ENCODE data around the gene NRG2.

NRG2 gene

GRCh38 chr5:139852696-139853095 lies 190.4 kb downstream of the NRG2 start:
- no peak for DNase-seq

DNA sequence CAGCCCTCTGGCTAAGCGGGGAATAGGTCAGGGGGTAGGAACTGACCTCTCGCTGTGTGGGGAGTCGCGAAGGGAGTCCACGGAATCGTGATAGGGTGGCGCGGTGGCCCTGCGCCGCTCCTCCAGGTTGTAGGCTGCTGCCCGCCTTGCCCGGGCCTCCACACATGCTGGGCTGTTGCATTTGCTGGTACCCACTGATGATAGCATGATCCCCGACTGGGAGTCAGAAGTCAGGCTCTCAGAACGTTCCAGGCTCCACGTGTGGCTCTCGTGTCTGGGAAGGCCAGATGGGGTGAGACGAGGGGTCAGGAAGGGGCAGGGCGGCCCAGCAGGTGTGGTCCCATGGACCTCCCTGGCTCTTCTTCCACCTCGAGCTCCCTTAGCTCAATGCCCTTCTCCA lies 191.5 kb downstream of the NRG2 start:
- DNase-seq: no peak

- no peak for DNase-seq
These were observed 192.6 kb downstream of the NRG2 start for GRCh38 chr5:139850423-139851016.

DNA sequence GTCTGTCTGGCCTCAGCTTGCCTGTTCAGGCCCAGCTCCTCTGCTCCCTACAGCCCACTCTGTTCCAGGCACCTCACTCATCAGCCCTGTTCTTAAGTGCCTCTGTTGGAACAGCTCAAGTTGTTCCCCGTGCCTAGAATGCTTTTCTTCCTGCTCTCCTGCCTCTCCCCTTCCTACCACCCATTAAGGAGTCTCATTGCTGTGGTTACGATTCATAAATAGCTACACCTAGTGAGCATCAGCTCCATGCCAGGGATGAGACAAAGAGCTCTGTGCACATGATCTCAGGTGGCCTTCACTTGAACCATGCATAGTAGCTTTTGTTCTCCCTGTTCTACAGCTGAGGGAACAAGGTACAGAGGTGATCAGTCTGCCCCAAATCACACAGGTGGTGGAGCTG lies 193.2 kb downstream of the NRG2 start:
- DNase-seq: no peak

GRCh38 chr5:139849501-139849900 lies 193.6 kb downstream of the NRG2 start:
- no peak for DNase-seq

GRCh38 chr5:139848508-139849100 lies 194.5 kb downstream of the NRG2 start:
- DNase-seq: peak in 1 of 5 donors; percentile 6

DNA sequence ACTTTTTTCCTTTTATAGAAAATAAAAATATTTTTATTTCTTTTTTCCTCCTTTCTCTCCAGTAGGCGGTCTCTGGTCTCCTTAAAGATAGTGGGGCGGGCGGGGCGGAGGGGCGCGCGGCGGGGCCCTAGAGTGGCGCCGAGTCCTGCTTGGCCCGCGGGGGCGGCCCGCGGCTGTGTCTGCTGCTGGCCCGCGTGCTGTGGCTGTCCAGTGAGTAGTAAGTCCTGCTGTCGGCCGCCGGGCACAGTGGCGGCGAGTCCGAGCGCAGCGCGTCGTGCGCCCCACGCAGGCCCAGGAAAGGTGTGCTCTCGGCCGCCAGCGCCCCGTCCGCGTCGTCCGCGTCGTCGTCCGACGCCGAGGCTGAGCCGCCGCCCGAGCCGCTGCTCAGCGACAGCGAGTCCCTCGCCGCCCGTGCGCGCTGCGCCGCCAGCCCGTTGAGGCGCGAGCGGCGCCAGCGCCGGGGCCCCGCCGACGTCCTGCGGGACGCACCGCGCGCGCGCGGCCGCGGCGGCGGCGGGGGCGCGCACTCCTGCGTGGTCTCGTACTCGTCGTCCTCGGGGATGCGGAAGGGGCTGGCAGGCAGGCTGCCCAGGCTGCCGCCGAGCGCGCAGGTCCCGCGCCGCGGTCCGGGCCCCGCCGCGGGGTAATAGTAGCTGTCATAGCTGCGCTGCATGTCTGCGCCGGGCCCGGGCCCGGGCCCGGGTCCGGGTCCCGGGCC lies 195.2 kb downstream of the NRG2 start:
- DNase-seq: peak; percentile 48 to 76 (median 60)

DNA sequence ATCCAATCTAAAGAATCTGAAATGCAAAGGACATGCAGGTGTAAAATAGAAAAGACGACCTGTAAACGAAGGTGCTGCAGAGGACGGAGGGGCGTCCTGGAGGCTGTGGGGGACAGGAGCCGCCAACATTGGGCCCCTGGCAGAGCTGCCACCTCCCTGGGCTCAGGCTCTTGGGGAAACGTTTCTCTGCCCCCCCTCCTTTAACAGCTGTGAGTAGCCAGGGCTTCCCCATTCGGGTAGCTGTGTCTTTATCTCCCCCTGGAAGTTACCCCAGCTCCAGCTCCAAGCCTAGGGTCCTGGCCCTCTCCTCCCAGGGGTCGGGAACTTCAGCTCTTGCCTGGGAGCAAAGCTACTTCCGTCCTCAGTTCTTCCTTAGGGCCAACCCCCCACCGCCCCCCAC lies 196.0 kb downstream of the NRG2 start:
- no peak for DNase-seq

- DNase-seq: no peak
These were observed 197.0 kb downstream of the NRG2 start for GRCh38 chr5:139845846-139846681.

DNA sequence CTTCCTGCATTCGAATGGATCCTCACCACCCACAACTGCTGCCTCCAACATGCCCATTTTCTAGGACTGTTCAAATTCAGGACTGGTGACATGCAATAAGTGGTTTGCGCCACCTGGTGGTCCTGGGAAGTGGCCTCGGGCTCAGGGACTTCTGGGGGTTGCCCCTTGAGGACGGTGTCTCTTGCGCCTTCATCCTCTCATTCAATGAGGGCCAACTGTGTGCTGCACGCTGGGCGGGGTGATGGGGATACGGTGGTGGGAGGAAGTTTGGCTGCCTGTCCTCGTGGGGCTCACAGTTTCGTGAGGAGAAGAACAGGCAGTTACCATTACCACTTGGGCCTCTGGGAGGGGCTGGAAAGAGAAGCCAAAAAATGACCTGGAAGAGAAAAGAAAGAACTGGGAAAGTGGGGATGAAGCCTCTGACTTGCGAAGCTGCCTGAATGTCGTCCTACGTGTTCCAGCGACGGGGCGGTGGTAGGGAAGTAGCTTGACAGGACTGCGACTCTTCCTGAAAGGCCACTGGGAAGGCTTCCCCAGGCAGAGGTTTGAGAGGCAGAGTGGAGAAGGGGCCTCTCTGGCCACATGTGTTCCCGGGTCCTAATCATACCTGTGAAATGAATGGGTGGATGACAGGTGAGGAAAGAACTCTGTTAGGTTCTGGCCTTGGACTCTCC lies 198.5 kb downstream of the NRG2 start:
- peak; percentile 27 to 66 (median 48) for DNase-seq

DNA sequence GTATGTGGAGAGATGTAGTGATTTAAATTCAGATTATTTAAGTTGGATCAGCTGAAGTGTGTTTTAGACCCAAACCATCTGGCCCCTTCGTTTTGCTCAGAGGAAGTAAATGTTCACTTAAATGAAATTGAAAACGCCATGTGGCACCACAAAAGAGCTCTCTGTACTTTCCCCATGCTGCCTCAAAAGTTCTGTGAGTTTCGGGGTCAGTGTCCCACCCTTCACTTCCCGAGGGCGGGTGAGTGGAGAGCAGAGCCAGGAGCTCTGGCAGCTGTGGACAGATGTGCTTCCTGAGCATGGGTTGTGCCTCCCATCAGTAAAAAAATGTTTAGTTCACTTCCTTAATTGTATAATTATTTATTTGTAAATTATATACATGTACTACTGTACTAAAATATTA lies 199.1 kb downstream of the NRG2 start:
- no peak for DNase-seq

GRCh38 chr5:139842321-139842720 lies 200.8 kb downstream of the NRG2 start:
- DNase-seq: no peak

GRCh38 chr5:139841549-139841948 lies 201.6 kb downstream of the NRG2 start:
- no peak for DNase-seq

DNA sequence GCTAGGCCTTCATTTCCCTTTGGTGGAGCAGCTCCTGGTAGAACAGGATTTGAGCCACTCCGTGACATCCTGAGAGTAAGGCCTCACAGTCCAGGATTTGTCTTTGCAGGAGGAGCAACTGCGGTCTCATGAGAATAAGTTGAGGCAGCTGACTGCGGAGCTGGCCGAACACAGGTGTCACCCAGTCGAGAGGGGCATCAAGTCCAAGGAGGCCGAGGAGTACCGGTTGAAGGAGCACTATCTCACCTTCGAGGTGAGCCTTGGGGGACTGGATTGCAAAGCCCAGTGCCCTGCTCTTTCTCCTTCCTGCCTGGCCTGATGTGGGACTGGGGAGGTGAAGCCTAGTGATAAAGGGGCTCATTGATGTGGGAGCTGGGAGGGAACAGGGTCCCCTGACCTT lies 203.2 kb downstream of the NRG2 start:
- DNase-seq: no peak

DNA sequence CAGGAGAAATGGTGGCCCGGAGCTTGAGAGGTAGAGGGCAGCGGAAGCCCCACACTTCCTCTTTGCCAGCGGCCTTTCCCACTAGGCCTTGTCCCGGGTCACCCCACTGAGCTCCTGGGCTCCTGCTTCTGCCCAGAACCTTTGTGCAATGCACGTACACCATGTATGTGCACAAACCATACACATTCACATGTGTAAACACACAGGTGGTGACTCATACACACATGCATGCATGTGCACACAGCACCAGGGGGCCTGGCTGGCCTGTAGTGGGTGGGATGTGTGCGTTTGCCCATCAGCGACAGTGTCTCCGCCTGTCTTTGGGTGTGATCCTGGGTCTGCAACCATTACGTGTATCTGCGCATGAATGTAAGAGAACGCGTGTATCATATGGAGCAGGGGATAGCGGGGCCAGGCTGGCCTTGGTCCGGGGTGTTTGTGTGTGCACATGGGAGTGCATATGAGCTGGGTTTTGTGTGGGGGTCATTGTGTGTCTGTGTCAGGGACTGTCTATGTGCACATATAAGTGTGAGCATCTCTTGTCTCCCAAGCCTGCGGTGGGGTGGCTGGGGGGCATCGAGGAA lies 203.8 kb downstream of the NRG2 start:
- DNase-seq: no peak

DNA sequence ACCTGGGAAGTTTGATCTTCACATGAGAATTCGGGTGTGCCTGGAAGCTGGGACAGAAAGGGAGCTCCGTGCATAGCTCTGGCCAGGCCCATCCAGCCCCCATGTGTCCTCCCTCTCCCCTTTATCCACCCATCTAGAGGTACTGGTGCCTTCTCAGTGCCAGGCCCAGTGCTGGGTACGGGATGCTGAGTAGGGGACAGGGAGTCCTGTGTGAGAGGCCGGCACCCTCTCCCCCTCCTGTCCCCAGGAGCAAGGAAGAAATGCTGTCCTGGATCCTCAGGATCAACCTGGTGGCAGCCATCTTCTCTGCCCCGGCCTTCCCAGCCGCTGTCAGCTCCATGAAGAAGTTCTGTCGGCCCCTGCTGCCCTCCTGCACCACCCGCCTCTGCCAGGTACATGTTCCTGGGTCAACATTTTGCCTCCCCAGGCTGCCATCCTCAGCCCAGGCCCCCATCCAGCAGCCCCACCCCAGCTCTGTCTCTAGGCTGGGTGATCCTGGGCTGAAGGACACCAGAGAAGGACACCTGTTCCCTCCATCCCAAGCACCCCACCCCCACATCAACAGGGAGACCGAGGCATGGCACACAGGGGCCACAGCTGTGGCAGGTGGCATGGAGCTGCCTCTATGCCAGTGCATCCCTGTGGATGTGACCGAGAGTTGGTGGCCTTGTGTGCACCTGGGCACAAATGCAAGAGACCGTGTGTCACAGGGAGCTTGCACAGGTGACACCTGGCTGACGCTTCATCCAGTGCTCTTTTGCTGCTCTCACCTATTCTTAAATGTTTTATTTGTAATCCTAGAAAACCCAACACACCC lies 204.5 kb downstream of the NRG2 start:
- no peak for DNase-seq

DNA sequence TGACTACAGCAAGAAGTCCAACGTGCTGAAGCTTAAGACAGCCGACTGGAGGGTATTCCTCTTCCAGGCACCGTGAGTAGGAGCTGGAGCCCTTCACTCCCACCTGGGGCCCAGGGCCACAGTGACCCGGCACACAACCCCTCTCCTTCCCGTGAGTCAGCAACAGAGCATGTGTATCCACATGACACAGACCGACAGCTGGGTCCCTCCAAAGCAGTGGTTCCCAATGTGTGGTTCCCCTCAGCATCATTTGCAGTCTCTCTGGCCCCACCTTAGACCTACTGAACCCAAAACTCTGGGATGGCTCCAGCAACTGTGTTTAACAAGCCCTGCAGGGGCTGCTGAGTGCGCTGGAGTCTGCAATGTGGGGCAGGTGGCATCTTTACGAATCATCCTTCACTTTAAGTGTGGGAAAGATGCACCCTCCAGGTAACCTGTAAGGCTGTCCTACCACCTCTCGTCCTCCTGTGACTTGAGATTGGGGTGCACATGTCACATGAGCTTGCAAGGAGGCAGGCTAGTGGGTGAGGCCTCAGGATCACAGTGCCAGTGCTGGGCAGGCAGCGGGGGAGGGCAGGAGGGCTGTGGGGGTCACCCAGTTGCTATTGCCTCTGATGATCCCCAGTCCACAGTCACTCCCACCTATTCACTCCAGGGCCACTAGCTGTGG lies 205.3 kb downstream of the NRG2 start:
- no peak for DNase-seq

DNA sequence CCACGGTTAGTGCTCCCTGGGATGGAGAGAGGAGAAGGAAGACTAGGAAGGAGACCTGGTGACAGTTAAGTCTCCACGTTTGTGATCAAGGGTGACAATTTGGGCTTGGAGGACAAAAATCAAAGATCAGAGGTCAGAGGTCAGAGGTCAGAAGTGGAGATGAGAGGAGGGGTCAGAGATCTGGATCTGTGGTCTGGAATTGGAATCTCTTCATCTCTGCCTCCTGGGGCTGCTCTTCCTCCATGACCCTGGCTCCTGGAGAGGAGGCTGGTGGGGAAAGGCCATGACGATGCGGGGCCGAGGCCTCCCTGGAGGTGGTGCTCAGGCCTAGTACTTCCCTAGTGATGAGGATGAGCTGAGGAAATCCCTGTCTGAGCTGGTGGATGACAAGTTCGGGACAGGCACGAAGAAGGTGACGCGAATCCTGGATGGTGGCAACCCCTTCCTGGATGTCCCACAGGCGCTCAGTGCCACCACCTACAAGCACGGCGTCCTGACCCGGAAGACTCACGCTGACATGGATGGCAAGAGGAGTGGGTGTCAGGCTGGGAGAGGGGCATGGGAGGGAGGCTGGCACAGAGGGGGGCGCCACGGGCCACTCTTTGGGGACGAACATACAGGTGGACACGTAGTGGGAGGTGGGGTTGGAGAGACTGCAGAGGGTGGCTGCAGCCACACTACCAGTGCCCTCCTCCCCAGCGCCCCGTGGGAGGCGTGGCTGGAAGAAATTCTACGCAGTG lies 206.5 kb downstream of the NRG2 start:
- DNase-seq: no peak

GRCh38 chr5:139835656-139836055 lies 207.4 kb downstream of the NRG2 start:
- DNase-seq: no peak

- no peak for DNase-seq
These were observed 209.6 kb downstream of the NRG2 start for GRCh38 chr5:139833525-139833924.
